ENCODE measurements around the gene TRIM71. TPM values are rescaled to one million over a fixed set of nuclear protein-coding genes. Genes with fewer than 3 reads are reported as not detected.

Gene TRIM71
- total RNA-seq, 1 donor from 2014 or later: 3.6 TPM

- TF ChIP-seq CTCF (conservative IDR thresholded peaks at IDR 0.05; ENCODE audit: low read depth, low read length): no peak
- DNase-seq (ENCODE audit: low read depth): no peak
- H3K4me3 ChIP-seq (ENCODE audit: low read depth, low read length): no peak overlapping the region
Observed at GRCh38 chr3:32882189-32882588, 64.4 kb downstream of the TRIM71 start.

GRCh38 chr3:32882603-32883025, 64.8 kb downstream of the TRIM71 start:
- TF ChIP-seq CTCF (conservative IDR thresholded peaks at IDR 0.05; ENCODE audit: low read depth, low read length): no peak
- no peak for DNase-seq (ENCODE audit: low read depth)
- no peak overlapping the region for H3K4me3 ChIP-seq (ENCODE audit: low read depth, low read length)

- H3K4me3 ChIP-seq (ENCODE audit: low read depth, low read length): no peak overlapping the region
- DNase-seq (ENCODE audit: low read depth): no peak
- no peak for TF ChIP-seq CTCF (conservative IDR thresholded peaks at IDR 0.05; ENCODE audit: low read depth, low read length)
Observed at GRCh38 chr3:32883817-32884216, 66.0 kb downstream of the TRIM71 start.

DNA sequence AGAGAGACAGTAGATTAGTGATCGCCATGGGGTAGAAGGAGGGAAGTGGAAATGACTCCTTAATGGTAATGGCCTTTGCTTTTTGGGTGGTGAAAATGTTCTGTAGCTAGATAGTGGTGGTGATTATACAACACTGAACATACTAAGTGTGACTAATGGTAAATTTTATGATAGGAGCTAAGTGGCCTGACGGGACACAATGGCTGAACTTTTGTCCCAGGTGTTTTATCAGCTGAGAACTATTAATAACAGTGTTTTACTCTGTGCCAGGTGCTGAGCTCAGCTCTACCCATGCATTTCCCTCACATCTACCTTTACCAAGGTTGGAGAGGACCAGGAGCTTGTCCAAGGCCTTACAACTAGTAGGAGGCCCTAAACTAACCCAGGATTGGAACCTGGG, 66.8 kb downstream of the TRIM71 start:
- no peak for TF ChIP-seq CTCF (conservative IDR thresholded peaks at IDR 0.05; ENCODE audit: low read depth, low read length)
- no peak for DNase-seq (ENCODE audit: low read depth)
- H3K4me3 ChIP-seq (ENCODE audit: low read depth, low read length): no peak overlapping the region

- DNase-seq (ENCODE audit: low read depth): no peak
- TF ChIP-seq CTCF (conservative IDR thresholded peaks at IDR 0.05; ENCODE audit: low read depth, low read length): no peak
- no peak overlapping the region for H3K4me3 ChIP-seq (ENCODE audit: low read depth, low read length)
Observed at GRCh38 chr3:32885283-32885901, 67.6 kb downstream of the TRIM71 start.

GRCh38 chr3:32886296-32886695, 68.5 kb downstream of the TRIM71 start:
- DNase-seq (ENCODE audit: low read depth): no peak
- no peak for TF ChIP-seq CTCF (conservative IDR thresholded peaks at IDR 0.05; ENCODE audit: low read depth, low read length)
- no peak overlapping the region for H3K4me3 ChIP-seq (ENCODE audit: low read depth, low read length)

DNA sequence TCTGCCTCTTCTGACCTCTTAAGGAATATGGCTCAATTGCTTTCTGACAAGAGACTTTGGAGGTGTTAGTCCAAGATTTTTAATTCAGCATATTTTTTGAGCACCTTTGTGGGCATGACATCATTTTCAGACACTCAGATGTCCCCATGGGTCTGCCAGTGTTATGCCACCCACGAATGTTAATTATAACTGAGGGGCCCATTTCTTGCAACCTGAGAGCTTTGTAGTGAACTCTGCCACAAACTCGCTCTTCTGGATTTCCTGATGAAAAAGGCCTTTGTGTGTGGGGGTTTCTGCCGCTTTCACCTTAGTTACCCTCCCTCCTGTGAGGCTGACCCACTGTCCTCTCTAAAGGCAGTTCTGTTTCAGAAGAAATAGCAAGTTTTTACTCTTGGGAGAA, 69.1 kb downstream of the TRIM71 start:
- no peak for DNase-seq (ENCODE audit: low read depth)
- no peak overlapping the region for H3K4me3 ChIP-seq (ENCODE audit: low read depth, low read length)
- no peak for TF ChIP-seq CTCF (conservative IDR thresholded peaks at IDR 0.05; ENCODE audit: low read depth, low read length)
